ENCODE data around the gene MAST4.

Gene MAST4

DNA sequence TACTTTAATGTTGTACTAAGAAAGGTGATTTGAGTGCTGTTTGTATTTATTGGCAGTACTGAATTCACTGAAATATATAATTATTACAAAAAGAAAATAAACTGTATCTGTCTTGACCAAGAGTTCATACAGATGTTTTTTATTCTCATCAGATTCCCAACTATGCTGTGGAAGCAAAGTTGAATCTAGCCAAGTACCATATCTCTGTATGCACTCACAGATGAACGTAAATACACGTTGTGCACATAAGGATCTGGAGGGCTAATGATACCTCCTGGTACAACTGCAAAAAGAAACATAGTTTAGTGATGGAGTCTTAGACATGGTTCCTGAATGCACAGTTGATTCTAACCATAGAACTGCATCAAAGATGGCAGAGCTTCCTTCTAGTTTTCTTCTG lies 431.0 kb downstream of the MAST4 start:
- H3K27ac ChIP-seq: no peak overlapping the region
- no peaks in the 10 kb centered on the region for H4K20me1 ChIP-seq
- H3K4me1 ChIP-seq: peaks cover 0 to 25% (median 5%) of the 10 kb centered on the region in 10 experiments; a peak in 8 of 20 replicates
- H3K36me3 ChIP-seq: no peaks in the 10 kb centered on the region
- H3K9me3 ChIP-seq (replicated peaks in 1 of 11): no peaks in the 10 kb centered on the region
- H3K9ac ChIP-seq: no peak overlapping the region
- no peaks in the 10 kb centered on the region for H3K27me3 ChIP-seq
- H3K4me3 ChIP-seq: no peak overlapping the region
- TF ChIP-seq Cebpa-rat (IDR thresholded peaks at IDR 0.05): no peak
- H3K4me2 ChIP-seq: no peak overlapping the region

DNA sequence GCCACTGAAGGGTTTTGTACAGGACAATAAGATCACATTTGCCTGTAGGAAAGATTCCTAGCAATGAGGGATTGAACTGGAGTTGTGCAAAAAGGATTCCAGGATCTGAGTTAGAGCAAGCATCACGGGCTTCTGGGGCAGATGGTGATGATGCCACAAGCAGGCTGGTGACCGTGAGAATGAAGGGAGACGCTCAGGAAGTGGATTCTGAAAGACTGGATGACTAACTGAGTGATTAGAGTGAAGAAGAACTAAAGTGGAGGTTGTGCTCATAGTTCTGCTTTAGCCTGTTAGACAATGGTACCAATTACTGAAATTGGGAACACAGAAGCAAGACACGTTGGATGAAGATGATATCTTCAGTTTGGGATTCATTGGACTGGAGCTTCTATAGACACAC lies 432.2 kb downstream of the MAST4 start:
- no peak for TF ChIP-seq Cebpa-rat (IDR thresholded peaks at IDR 0.05)
- Histone ChIP-seq H3K9me3 (replicated peaks in 1 of 11) (no peaks in the 10 kb centered on the region), H3K27me3 (no peaks in the 10 kb centered on the region), H3K4me2 (peak overlapping the region in 3 of 11 experiments; percentile 2 to 21 (median 19); a peak in 4 of 22 replicates), H3K27ac (no peak overlapping the region), H3K4me1 (peaks cover under 1 to 37% (median 11%) of the 10 kb centered on the region in 10 experiments; a peak in 17 of 20 replicates), H3K4me3 (no peak overlapping the region), H4K20me1 (no peaks in the 10 kb centered on the region), H3K36me3 (no peaks in the 10 kb centered on the region), H3K9ac (no peak overlapping the region)

DNA sequence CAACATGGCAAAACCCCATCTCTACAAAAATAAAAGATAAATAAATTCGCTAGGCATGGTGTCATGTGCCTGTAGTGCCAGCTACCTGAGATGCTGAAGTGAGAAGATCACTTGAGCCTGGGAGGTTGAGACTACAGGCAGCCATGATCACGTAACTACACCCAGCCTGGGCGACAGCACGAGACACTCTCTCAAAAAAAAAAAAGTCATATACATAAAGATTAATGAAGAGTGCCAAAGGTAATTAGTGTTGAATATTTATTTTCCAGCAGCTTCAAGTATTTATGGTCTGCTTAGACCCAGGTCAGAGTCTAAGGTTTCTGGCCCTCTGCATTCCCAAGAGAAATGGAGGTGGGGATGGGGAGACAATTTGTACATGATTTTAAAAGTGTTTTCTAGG lies 432.7 kb downstream of the MAST4 start:
- no peaks in the 10 kb centered on the region for H3K9me3 ChIP-seq (replicated peaks in 1 of 11)
- H3K4me2 ChIP-seq: peak overlapping the region in 1 of 11 experiments; percentile 19; a peak in 2 of 22 replicates
- no peaks in the 10 kb centered on the region for H4K20me1 ChIP-seq
- H3K27me3 ChIP-seq: no peaks in the 10 kb centered on the region
- no peak for TF ChIP-seq Cebpa-rat (IDR thresholded peaks at IDR 0.05)
- H3K36me3 ChIP-seq: no peaks in the 10 kb centered on the region
- H3K27ac ChIP-seq: no peak overlapping the region
- peaks cover 5 to 42% (median 14%) of the 10 kb centered on the region in 10 experiments; a peak in 17 of 20 replicates for H3K4me1 ChIP-seq
- H3K9ac ChIP-seq: no peak overlapping the region
- H3K4me3 ChIP-seq: no peak overlapping the region

DNA sequence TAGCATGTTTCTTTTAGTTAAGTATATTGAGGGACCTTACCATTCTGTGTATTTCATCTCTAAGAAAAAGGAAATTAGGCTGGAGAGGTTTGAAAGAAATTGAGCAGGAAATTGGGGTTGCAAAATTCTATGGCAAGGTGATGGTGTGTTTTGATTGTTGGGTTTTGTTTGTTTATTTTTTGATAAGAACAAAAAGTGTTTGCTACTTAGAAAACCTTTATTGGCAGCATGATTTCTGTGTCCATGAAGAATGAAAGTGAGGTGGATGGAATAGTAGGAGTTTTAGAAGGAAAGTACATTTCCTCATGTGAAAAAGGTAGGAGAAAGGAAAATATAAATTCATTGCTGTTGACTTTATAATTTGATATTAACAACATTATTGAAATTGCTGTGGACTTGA lies 433.3 kb downstream of the MAST4 start:
- H3K36me3 ChIP-seq: no peaks in the 10 kb centered on the region
- H3K27ac ChIP-seq: no peak overlapping the region
- no peak overlapping the region for H3K4me2 ChIP-seq
- H3K4me1 ChIP-seq: peaks cover 5 to 48% (median 18%) of the 10 kb centered on the region in 10 experiments; a peak in 17 of 20 replicates
- no peak overlapping the region for H3K4me3 ChIP-seq
- no peaks in the 10 kb centered on the region for H3K9me3 ChIP-seq (replicated peaks in 1 of 11)
- H4K20me1 ChIP-seq: no peaks in the 10 kb centered on the region
- no peak for TF ChIP-seq Cebpa-rat (IDR thresholded peaks at IDR 0.05)
- no peak overlapping the region for H3K9ac ChIP-seq
- no peaks in the 10 kb centered on the region for H3K27me3 ChIP-seq

DNA sequence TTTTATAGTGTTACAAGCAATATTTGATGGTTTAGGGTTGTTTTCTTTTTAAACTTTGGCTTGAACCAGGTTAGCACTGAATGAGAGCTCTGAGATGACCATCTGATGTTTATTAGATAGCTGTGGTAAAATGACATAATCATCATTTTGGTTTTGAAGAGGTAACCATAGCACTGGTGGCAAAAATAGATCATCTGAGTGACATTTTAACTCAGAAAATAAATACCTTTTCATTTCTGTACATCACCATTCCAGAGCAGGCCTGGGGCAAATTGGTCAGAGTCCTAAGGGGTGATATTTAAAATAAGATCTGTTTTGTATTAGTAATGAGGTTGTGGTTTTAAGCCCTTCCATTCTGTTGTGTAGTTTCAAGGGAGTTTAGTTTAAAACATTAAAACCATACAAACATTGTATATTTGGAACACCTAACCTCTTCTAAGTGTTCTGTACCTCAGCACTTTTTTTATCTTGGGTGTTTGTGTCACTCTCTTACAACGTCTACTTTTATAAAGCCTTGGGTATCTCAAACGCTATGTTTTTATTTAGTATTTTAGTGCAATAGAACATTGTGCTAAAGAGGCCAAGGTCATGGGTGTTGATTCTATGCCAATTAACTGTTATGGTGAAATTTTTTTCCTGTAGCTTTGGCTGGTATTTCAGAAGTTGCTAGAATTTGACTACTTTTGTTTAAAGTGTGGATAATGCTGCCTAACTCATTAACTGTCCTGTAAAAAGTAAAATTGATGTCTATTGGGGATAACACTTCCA lies 434.3 kb downstream of the MAST4 start:
- Histone ChIP-seq H3K27ac (no peak overlapping the region), H4K20me1 (no peaks in the 10 kb centered on the region), H3K36me3 (no peaks in the 10 kb centered on the region), H3K4me3 (no peak overlapping the region), H3K9ac (no peak overlapping the region), H3K4me1 (peaks cover 5 to 58% (median 20%) of the 10 kb centered on the region in 10 experiments; a peak in 17 of 20 replicates), H3K9me3 (replicated peaks in 1 of 11) (no peaks in the 10 kb centered on the region), H3K27me3 (no peaks in the 10 kb centered on the region), H3K4me2 (no peak overlapping the region)
- no peak for TF ChIP-seq Cebpa-rat (IDR thresholded peaks at IDR 0.05)

DNA sequence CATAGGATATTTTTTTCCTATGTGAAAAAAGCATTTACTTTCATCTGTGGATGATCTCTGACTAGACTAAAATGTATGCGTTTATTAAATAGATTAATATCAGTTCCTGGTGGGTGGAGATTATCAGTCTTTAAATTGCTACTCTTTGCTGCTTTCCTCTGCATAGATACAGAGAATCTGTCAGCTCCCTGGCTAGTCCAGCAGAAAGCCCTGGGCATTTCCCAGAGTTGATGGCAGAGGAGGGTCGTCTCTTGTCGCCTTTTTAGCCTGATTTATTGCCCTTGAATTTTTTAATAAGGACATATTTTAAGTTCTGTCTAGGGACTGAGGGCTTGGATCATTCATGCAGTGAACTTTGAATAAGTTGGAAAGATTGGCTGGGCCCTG lies 434.9 kb downstream of the MAST4 start:
- TF ChIP-seq Cebpa-rat (IDR thresholded peaks at IDR 0.05): no peak
- Histone ChIP-seq H3K27ac (no peak overlapping the region), H3K36me3 (no peaks in the 10 kb centered on the region), H3K27me3 (no peaks in the 10 kb centered on the region), H3K4me1 (peaks cover 5 to 62% (median 20%) of the 10 kb centered on the region in 10 experiments; a peak in 17 of 20 replicates), H3K9ac (no peak overlapping the region), H3K4me2 (no peak overlapping the region; a peak in 1 of 22 replicates), H4K20me1 (no peaks in the 10 kb centered on the region), H3K4me3 (no peak overlapping the region), H3K9me3 (replicated peaks in 1 of 11) (no peaks in the 10 kb centered on the region)

DNA sequence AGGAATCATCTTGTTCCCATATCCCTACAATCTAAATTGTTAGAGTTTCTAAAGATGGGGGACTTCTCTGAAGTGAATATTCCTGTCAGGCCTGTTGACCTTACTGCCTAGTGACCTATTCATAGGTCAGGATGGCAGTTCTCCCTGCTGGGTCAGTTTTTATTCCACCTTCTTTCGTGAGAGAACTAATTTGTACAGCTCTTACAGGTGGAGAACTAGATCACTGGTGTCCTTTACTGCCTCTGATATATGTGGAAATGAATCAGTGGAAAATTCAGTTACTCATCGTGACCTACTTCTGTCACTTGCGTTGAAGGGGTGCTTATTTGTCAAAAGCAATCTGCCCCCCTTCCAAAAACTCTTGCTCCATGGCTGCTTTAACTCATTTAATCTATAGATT lies 435.5 kb downstream of the MAST4 start:
- Histone ChIP-seq H3K27me3 (no peaks in the 10 kb centered on the region), H3K36me3 (no peaks in the 10 kb centered on the region), H3K4me2 (peak overlapping the region in 3 of 11 experiments; percentile 12 to 38 (median 29); a peak in 4 of 22 replicates), H3K9me3 (replicated peaks in 1 of 11) (no peaks in the 10 kb centered on the region), H3K9ac (no peak overlapping the region), H4K20me1 (no peaks in the 10 kb centered on the region), H3K4me1 (peaks cover 5 to 62% (median 20%) of the 10 kb centered on the region in 10 experiments; a peak in 17 of 20 replicates), H3K4me3 (no peak overlapping the region), H3K27ac (no peak overlapping the region)
- no peak for TF ChIP-seq Cebpa-rat (IDR thresholded peaks at IDR 0.05)

DNA sequence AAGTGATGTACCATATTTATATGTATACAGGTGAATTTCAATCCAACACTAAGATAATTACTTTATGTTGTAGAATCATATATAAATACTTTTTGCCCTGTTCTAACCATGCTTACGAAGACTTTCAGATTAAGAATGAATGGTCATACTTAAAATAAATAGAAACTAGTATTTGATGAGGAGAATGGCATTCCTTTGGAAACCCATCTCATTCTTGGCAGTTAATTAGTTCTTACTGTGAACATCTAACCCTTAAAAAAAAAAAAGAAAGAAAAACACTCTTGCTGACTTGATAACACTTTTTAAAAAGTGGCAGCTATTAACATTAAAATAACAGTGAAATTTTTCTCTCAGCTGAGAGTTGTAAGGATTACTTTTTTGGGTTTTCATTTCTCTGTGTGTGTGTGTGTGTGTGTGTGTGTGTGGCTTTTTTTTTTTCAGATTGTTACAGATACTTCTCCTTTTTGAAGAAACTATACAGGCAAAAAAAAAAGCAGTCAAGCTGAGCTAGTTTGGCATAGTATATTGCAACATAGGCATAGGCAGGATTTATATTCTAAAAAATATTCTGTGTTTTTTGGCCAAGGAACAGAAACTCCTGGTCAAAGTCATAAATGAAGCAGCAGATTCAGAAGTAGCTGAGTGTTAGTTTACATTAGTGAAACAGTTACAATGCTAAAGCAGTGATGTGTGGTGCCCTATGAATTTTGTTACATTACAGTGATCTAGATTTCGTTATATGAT lies 436.9 kb downstream of the MAST4 start:
- Histone ChIP-seq H3K9ac (peak overlapping the region in 2 of 11 experiments; percentile 22 to 37; a peak in 1 of 22 replicates), H3K27ac (peak overlapping the region in 9 of 11 experiments; percentile 4 to 68 (median 31); a peak in 11 of 22 replicates), H4K20me1 (no peaks in the 10 kb centered on the region), H3K4me1 (peaks cover 5 to 59% (median 20%) of the 10 kb centered on the region in 10 experiments; a peak in 17 of 20 replicates), H3K9me3 (replicated peaks in 1 of 11) (no peaks in the 10 kb centered on the region), H3K4me2 (peak overlapping the region in 7 of 11 experiments; percentile 2 to 65 (median 52); a peak in 9 of 22 replicates), H3K36me3 (no peaks in the 10 kb centered on the region), H3K27me3 (no peaks in the 10 kb centered on the region), H3K4me3 (no peak overlapping the region)
- TF ChIP-seq Cebpa-rat (IDR thresholded peaks at IDR 0.05): peak in 2 of 11 experiments; percentile 51 to 68; a peak in 4 of 22 replicates

Measured in BLaER1 treated with 17β-estradiol and CSF1 and Interleukin-3, amounts not matched to agents 10 nM and 100 nM (cell line).